HL-60/S4 (cell line): ENCODE data around the gene PARP6.
"Not testable (repeated sequence)": the region's sequence is repeated elsewhere in the genome, so short reads cannot be mapped to it uniquely, and the experiment has no call there.

Experiments used
- in situ Hi-C: fragments of 300-500 bp; cut with MboI; formaldehyde crosslinking; loops from 2 replicates; pipeline ENCODE4 v1.14.3; 2022; ENCODE audit warnings: low sequenced_read_pairs

The PARP6 gene

GRCh38 chr15:72281713-72282112 lies 9.4 kb upstream of the PARP6 start:
- in situ Hi-C loops, result no loop called here

GRCh38 chr15:72280751-72281150 lies 8.4 kb upstream of the PARP6 start:
- in situ Hi-C loops, result no loop called here

DNA sequence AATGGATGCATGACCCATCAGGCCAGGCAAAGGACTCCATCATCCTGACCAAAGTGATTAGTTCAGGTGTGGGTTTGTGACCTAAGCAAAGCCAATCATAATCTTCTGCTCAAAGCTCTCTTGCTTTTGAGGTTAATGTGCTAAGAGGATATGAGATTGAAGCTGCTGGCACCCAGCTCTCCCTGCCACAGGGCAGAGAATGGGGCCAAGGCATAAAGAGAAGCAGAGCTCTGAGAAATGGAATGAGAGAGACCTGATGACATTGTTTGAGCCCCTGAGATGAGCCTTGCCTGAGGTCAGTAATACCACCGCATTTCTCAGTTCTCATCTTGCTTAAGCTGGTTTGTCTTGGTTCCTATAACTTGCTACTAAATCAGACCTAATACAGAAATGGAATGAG lies 6.4 kb upstream of the PARP6 start:
- in situ Hi-C loops, result no loop called here

- in situ Hi-C loops, result no loop called here
Observed at GRCh38 chr15:72276326-72276700, 4.0 kb upstream of the PARP6 start.

DNA sequence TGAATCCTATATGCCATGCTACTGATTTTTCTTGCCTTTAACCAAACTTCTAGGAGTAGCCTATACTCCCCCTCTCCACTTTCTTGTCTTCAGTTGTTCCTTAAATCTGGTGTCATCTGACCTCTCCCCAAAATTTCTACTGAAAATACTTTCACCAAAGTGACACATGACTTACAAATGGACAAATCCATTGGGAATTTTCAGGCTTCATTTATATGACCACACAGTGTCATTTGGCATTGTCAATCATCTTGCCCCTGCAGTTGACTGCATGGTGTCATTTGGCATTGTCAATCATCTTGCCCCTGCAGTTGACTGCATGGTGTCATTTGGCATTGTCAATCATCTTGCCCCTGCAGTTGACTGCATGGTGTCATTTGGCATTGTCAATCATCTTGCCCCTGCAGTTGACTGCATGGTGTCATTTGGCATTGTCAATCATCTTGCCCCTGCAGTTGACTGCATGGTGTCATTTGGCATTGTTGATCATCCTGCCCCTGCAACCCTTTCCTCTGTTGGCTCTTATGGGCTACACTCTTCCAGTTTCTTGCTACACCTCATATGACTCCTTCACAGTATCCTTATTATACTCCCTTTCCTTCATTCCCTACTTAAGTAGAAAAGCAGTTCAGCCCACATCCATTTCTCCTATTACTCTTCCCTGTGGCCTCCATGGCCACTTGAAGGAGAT lies 3.4 kb upstream of the PARP6 start:
- in situ Hi-C loops, result not testable (repeated sequence)

- in situ Hi-C loops, result no loop called here
Observed at GRCh38 chr15:72272997-72273352, 621 bp upstream of the PARP6 start.

GRCh38 chr15:72271895-72272212 lies 500 bp downstream of the PARP6 start:
- in situ Hi-C loops, result no loop called here

GRCh38 chr15:72271221-72271620 lies 1.1 kb downstream of the PARP6 start:
- in situ Hi-C loops, result no loop called here

DNA sequence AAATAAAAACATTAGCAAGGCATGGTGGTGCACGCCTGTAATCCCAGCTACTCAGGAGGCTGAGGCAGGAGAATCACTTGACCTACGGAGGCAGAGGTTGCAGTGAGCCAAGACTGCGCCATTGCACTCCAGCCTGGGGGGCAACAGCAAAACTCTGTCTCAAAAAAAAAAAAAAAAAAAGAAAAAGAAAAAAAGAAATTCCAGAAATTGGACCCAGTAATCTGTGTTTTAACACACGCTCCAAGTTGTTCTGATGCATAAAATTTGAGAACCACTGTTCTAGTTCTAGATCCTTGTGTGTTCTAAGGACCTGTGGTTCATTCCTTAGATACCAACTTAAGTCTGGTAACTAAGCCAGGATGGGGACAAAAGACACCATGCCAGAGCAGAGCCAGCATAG lies 2.6 kb downstream of the PARP6 start:
- in situ Hi-C loops, result no loop called here

DNA sequence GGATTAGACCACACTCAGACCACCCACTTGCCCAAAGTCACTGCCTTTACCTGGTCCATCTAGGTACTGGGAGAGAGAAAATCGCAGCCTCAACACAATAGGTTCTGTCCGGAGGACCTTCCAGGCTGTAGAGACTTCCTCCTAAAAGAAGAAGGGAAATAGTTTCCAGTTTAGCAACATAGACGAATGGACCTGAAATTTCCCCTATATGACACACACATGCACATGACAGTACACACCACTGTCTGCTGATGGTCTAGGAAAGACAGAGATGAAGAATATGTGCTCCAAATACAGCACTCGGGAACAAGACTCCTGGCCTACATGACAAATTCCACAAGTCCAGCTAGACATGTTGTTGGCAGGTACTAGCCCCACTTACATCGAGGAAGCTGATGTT lies 7.3 kb downstream of the PARP6 start:
- in situ Hi-C loops, result no loop called here

DNA sequence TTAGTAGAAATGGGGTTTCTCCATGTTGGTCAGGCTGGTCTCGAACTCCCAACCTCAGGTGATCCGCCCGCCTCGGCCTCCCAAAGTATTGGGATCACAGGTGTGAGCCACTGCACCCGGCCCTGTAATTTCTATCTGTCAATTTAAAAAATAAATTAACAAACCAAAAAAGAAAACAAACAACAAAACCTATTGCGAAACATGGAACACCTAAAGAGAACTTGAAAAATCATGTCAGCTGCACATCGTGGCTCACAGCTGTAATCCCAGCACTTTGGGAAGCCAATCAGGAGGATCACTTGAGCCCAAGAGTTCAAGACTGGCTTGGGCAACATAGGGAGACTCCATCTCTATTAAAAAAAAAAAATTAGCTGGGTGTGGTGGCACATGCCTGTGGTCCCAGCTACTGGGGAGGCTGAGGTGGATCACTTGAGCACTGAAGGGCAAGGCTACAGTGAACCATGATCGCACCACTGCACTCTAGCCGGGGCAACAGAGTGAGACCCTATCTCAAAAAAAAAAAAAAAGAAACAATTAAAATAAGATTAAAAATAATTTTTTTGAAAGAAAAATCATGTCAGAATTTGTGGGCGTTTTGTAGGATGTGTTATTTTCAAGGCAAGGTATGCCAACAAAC lies 19.6 kb downstream of the PARP6 start:
- in situ Hi-C loops, result no loop called here

- in situ Hi-C loops, result no loop called here
Observed at GRCh38 chr15:72249142-72249810, 23.1 kb downstream of the PARP6 start.

GRCh38 chr15:72248514-72248913 lies 23.8 kb downstream of the PARP6 start:
- in situ Hi-C loops, result no loop called here

DNA sequence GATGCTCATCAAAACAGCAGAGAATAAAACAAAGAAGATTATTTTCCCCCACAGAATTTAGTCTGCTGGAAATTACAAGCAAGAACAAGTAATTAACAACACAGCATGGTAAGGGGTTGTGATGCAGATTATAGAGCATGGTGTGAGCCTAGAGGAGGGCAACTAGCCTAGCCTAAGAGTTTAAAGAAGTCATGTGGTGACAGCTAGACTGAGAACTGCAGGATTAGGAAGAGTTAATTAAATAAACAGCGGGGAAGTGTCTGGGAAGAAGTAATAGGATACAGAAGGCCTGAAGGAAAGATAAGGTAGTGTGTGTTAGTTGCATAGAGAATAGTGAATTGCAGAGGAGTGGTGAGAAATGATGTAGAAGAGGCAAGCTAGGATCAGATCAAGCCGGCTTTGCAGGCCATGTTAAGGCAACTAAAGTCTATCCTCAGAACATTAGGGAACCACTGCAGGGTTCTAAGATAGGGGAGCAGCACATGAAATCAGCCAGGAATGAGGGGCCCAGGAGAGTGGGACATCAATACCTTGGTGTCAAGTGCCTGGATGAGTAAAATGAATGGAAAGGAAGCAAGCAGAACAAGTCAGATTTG lies 29.5 kb downstream of the PARP6 start:
- in situ Hi-C loops, result no loop called here

DNA sequence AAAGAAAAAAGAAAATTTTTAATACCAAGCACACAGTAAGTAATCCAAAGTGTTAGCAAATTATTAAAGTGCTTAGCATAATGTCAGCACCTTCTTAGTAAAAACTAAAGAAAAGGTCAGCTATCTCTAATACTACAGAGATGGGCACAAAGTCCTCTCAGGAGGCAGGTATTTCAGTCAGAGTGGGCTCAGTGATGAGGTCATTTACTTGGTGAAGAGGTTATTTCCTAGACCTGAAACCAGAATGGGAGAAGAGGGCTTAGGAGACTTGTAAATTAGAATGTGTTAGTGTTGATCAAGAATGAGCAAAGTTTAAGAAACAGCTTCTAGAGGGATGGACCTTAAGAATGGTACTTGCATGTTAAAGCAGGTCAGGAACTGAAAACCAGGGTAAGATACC lies 32.7 kb downstream of the PARP6 start:
- in situ Hi-C loops, result no loop called here

GRCh38 chr15:72238586-72238985 lies 33.8 kb downstream of the PARP6 start:
- in situ Hi-C loops, result no loop called here

GRCh38 chr15:72237853-72238224 lies 34.5 kb downstream of the PARP6 start:
- in situ Hi-C loops, result no loop called here

- in situ Hi-C loops, result no loop called here
Observed at GRCh38 chr15:72237029-72237852, 35.1 kb downstream of the PARP6 start.

- in situ Hi-C loops, result no loop called here
Observed at GRCh38 chr15:72236381-72237003, 35.9 kb downstream of the PARP6 start.

GRCh38 chr15:72235298-72235697 lies 37.1 kb downstream of the PARP6 start:
- in situ Hi-C loops, result no loop called here

GRCh38 chr15:72233769-72234168 lies 38.6 kb downstream of the PARP6 start:
- in situ Hi-C loops, result no loop called here
